Smooth muscle cell of the brain vasculature (primary cell): ENCODE results near the gene IRX4.
"Not testable (repeated sequence)": the region's sequence is repeated elsewhere in the genome, so short reads cannot be mapped to it uniquely, and the experiment has no call there.

Experiments used
- DNase-seq: peaks from one replicate; pipeline ENCODE4 v3.0.0-alpha.2; 2012; ENCODE audit warnings: low read depth, low spot score

IRX4 gene

DNA sequence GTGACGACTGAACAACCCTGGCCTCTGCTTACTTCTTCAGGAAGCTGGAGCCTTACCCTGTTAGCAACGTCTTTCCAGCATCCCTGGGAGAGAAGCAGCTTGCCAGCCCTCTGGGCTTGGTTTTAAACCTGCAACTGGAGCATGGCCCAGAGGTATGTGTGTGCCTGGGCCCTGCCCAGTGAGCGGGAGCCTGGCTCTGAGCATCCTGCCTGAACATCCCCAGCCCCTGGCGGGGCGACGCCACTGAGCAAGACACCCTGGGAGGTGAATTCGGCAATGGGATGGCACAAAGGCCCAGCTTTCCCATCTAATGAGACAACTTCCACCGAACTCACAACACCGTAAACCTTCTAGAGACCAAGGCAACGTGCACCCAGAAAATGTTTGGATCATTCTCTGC lies 23.6 kb downstream of the IRX4 start:
- no peak for DNase-seq

DNA sequence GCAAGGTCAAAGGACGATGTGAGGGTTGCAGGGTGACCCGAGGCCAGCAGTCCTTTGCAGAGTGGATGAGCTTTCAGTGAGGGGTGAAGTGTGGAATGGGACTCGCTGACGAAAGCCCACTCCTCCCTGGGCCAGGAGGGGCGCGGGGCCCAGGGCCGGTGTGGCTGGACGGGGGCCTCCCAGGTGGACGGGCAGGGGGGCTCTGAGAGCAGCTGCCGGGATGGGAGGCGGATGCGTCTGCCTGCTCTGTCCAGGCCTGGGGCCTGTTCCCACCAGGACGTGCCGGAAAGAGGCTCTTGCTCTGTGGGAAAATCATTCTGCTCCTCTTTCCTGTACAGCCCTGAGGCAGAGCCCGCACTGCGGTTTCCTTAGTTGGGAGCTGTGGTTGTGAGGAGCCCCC lies 24.3 kb downstream of the IRX4 start:
- no peak for DNase-seq

DNA sequence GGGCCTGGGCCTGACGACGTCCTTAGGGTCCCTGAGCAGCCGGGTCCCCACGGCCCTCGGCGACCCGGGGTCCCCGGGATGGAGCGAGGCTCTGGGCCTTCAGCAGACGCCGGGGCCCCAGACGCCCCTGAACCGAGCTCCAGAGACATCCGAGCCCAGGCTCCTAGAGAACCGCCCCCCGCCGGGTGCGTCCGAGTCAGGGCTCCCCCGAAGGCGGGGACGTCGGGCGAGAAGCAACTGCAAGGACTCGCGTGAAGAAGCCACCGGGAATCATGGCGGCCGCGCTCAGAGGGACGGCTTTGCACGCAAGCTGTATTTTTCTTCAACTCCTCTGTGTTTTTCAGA lies 25.5 kb downstream of the IRX4 start:
- no peak for DNase-seq

DNA sequence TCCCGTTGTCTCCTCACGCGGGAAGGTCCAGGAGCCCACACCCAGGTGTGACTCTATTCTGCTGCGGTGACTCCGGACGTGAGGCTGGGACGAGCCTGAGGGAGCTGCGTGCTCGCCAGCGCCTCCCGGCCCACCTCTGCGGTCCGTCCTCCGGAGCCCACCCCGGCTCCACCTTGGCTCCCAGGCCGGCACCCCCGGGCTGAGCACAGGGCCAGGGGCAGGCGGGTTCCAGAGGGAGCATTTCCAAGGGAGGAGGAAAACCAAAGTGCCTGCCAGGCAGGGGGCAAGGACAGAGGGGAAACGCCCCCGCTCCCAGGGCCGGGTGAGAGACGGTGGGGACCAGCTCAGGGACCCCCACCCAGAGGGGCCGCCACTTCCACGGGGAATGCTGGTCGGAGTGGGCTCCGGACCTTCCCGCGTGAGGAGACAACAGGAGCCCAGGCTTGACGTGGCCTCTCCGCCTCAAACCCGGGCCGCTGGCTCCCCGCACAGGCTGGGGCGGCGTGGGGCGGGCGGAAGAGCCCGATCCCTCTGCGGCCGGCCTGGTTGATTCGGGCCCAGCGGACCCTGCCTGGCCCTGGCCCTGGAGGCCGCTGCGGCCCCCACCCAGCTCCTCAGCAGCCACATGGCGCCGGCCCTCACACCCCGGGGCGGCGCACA lies 26.0 kb downstream of the IRX4 start:
- no peak for DNase-seq

DNA sequence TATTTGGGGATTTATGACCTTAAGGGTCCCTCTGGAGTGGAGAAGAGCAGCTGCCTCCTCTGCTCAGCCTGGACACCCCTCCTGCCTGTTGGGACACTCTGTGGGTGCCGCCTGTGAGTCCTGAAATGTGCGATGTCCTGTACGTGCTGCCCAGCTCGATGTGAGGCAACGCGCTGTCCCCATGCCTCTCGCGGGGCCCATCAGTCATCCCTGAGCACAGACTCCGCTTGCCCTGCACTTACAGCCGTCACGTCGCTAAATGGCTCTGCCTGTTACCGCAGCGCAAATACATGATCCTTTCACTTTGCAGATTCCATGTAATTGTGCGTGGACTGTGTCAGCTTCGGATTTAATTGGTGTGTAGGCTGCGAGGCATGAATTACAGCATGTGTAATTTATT lies 27.1 kb downstream of the IRX4 start:
- no peak for DNase-seq

DNA sequence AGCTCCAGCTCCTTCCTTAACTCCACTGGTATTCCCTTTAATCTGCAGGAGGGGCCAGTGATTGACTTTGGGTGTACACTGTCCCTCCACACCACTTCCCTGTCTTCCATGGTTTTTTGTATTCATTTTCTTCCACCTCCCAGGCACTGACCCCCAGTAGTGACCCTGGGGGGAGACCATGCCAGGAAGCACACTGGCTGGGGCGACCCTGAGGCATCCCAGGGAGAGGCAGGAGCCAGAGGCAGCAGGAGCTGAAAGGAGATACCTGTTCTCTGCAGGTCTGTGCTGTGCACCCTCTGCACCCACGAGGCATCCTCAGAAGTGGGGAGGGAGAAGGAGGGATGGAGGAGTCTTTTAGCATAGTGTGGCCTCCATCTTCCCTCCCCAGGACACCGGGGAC lies 27.6 kb downstream of the IRX4 start:
- DNase-seq: no peak

DNA sequence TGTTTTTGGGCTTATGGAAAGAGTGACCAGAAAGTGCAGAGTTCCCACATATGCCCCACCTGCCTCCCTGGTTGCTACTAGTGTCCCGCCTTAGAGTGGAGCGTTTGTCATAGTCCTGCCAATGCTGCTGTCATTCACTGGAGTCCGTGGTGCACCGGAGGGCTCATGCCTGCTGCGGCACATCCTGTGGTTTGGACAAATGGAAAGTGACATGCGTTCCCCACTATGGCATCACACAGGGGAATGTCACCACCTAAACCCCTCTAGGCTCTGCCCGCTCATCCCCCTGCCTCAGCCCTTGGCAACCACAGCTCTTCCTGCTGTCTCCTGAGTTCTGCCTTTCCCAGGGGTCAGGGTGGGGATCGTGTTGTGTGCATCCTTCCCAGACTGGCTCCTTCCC lies 29.2 kb downstream of the IRX4 start:
- DNase-seq: no peak

DNA sequence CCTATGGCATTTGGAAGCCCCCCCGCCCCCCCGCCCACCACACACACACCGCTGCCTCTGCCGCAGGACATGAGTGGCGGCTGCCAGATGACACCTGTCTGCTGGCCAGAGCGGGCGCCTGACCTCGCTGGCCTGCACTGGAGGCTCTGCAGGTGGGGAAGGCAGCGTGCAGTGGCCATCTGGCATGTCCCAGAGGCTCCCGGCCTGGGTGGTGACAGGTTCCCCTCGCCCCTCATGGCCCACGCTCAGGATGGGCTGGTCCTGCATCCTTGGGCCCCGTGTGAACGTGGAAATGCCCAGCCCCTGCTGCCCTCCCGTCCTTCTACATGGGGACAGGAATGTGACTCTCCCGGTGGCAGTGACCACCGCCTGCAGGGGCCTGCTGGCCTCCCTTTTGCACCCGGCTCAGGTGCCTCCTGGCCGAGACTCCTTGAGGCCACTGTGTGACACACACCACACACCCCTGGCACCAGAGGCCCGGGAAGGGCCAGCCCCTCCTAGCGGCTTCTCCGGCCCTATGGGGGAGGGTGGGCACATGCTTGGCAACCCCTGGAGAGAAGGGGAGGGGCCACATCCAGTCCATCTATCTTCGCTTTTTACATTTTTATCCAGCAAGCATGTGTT lies 30.3 kb downstream of the IRX4 start:
- no peak for DNase-seq

DNA sequence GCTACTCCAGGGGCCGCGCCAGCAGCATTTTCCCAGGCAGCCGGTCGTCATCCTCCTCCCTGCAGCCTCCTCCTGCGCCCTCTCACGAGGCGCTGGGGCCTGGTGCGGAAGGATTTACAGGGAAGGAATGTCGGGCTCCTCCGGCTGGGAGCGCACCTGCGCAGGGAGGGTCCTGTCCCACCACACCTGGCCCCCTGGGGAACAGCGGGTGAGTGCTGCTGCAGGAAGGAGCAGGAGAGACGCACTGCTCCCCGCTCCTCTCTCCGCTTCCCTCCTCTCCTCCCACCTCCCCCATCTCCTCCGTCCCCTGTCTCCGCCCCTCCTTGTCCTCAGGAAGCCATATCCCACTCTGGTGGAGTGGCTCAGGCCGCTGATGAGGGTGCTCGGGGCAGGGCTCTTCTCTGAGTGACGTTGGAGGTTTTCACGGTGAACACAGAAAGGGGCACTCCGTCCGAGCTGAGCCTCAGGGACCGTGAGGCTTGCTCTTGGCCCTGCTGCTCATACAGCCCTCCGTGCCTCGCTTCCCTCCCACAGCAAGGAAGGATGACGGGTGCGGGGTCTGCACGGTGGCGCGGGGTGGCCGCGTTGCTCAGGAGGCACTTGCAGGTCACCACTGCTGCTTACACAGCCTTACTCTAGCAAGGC lies 31.3 kb downstream of the IRX4 start:
- DNase-seq: no peak

DNA sequence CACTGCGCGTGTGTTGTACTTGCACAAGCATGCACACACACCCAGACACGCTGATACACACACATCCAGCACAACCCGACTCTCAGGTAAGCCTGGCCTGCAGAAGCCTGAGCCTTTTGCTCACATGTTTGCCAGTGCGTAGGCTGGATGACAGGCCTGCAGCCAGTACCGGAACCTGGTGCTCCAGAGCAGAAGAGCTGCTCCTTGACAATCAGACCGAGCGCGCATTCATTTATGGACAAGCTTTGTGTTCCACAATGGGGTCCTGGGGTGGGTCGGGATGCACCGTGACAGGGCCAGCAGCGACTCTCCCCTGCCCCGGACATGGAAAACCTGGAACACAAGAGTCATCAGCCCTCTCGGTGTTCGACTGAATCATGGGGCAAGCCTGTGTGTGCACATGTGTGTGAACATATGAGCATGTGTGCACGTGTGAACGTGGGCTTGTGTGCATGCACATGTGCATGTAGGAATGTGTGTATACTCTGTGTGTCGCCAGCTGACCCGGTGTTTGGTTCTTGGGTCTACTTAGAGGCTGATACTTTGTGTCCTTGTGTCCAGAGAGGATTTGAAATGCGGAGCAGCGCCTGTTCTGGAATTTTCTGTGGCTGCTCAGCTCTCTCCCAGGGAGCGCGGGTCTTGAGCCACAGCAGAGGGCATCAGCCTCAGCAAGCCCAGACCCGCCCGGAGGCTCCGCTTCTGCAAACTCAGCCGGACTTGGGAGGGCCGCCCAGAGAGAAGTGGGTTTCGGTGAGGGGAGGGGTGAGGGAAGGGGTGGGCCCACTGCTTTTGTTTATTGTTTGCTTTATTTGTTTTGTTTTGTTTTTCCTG lies 32.2 kb downstream of the IRX4 start:
- DNase-seq: no peak

DNA sequence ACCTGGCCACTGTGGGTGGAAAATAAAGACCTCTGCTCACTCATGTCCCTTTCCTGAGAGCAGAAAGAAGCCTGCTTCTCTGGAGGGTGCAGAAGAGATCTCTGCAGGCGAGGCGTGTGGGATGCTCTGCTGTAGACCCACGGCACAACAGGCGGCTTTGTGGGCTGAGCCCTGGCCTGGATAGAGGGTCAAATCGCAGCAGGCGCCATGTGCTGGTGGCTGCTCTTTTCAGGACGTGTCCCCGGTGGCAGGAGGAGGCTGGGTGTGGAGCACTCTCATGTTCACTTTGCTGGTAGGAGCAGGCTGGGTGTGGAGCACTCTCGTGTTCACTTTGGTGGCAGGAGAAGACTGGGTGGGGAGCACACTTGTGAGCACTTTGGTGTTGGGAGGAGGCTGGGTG lies 35.1 kb downstream of the IRX4 start:
- no peak for DNase-seq

DNA sequence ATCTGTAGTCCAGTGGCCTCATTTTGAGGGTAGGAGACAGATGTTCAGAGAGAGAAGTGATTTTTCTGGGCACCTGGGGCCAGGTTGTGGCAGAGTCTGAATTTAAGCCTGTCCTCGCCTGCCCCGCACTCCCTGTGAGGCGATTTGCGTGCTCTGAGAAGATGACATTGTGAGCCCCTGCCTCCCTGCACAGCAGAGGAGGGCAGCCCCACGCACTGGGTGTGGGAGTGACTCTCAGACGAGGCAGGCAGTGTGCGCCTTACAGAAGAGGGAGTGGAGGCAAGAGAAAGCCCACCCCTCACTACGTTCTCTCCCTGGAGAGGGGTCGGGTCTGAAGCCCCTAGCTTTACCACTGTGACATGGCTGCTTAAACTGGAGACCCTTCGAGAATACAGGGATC lies 35.7 kb downstream of the IRX4 start:
- no peak for DNase-seq

DNA sequence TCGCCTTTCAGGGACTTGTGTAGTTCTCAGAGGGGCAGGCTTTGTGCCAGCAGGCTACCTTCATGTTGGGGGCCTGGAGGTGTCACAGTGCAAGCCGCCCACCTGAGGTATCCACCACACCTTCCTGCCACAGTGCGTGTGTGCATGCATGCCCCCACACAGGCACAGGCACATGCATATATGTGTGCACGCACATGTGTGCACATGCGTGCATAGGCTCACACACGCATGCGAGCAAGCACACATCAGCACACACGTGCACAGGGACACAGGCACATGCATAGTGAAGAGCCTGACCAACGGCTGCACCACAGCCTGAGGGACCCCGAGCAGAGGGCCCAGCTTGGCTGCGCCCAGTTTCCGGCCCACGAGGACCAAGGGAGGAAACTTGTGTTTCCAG lies 36.1 kb downstream of the IRX4 start:
- no peak for DNase-seq

DNA sequence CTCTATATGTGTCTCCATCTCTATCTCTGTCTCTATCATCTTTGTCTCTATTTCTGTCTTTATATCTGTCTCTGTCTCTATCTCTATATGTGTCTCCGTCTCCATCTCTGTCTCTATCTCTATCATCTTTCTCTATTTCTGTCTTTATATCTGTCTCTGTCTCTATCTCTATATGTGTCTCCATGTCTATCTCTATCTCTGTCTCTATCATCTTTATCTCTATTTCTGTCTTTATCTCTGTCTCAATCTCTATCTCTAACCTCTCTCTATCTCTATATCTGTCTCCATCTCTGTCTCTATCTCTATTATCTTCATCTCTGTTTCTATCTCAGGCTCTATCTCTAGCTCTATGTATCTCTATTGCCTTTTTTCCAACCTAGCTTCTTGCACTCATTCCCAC lies 37.0 kb downstream of the IRX4 start:
- no peak for DNase-seq

DNA sequence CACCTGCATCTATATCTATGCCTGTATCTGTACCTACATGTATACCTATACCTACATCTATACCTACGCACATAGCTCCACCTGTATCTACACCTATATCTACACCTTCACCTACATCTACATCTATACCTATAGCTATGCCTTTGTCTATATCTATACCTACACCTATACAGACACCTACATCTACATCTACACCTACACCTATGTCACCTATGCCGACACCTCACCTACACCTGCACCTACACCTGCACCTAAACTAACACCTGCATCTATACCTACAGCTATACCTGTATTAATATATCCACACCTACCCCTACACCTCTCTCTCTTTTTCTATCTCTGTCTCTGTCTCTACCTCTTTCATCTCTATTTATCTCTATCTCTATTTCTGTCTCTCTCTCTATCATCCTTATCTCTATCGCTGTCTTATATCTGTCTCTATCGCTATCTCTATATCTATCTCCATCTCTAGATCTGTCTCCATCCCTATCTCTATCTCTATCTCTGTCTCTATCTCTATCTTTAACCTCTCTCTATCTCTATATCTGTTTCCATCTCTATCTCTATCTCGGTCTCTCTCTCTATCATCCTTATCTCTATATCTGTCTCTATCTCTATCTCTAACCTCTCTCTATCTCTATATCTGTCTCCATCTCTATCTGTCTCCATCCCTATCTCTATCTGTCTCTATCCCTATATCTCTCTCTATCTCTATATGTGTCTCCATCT lies 37.9 kb downstream of the IRX4 start:
- DNase-seq: no peak

DNA sequence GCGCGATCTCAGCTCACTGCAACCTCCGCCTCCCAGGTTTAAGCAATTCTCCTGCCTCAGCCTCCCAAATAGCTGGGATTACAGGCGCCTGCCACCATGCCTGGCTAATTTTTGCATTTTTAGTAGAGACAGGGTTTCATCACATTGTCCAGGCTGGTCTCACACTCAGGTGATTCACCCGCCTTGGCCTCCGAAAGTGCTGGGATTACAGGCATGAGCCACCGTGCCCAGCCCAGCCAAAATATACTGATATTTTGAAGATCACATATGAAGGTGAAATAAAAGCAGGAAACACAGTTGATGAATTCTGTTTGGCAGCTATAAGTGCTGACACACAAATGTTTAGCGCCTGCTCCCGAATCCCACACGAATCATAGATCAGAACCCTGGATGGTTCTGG lies 39.0 kb downstream of the IRX4 start:
- DNase-seq: not testable (repeated sequence)

DNA sequence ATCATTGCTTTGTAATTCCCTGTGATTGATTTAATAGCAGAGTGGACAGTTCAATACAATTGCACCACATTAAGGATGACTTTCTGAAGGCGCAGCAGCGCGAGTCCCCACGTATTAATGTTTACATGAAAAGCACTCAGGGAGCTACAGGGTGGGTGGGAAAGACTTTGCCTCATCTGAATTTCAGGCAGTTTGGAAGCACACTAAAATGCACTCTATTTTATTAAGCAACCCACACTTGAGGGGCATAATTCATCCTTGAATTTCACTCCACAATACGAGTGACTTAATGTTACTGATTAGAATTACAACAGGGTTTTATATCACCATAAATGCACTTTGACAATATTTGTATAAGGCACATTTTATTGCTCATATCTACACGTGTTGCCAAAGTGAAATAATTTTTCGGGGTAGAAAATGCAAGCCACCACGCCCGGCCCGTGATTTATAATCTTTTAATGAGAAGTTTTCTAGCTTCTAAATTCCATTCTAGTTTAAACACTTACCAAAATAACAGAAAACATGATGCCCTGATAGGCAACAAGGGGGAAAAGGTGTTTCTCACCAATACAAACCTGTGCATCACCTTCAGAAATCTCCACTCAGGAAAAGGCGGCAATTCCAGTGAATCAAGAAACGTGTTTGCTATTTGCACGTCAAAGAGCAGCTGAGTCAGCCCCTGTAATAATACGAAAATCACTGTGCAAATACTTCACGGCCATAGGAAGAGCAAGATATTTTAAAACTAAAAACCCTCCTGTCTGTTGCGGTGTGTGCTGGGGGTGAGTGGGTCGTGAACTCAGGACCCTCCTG lies 40.5 kb downstream of the IRX4 start:
- DNase-seq: no peak

DNA sequence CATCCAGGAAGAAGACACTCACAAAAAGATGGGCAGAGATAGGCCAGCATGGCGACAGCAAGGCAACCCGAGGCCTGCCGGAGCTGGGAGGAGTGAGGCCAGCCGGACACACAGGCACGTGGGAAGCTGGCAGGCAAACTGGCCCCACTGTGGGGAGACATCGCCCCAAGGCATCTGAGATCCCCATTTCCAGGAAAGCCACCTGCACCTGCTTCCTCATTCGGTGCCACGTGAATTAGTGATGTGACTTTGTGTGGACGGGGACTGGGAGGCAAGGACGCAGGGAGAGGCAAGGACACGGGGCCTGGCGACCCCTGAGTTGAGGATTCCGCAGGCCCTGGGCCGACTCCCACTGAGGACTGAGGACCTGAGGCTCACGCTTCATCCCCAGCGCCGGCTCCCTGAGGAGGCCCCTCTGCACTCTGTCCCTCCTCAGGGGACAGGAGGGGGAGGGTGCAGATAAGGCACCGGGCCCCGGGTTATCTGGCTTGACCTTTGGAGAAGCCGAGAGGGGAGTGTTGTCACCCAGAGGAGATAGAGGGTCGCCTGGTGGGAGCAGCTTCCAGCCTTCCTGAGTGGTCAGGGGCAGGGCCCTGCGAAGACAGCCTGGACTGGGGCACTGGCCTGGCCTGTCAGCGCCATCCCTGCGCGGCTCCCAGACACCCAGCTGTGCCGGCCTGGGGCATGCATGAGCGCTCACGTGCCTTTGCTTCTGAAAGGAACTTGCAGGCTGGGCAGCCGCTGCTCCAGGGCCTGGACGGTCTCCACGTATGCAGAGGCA lies 41.8 kb downstream of the IRX4 start:
- no peak for DNase-seq

DNA sequence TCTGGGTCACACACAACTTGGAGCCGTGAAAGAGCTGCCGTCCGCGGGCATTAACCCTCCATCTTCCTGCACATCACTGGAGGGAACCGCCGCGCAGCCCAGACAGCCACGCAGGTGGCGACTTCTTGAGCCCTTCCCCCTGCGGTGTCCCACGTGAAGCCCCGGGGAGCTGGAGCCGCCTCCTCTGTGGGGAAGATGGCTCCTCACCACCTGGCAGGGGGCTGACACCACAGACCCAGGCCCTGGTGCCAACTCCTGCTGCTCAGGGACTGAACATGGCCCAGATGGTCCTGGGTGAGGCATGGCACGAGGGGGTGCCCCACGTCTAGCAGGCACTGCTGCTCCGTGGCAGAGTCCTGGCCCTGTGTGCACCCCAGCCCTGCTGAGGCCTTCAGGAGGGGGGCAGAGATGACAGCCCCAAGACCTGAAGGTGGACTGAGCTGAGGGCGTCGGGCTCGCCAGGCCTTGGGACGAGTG lies 42.6 kb downstream of the IRX4 start:
- no peak for DNase-seq

DNA sequence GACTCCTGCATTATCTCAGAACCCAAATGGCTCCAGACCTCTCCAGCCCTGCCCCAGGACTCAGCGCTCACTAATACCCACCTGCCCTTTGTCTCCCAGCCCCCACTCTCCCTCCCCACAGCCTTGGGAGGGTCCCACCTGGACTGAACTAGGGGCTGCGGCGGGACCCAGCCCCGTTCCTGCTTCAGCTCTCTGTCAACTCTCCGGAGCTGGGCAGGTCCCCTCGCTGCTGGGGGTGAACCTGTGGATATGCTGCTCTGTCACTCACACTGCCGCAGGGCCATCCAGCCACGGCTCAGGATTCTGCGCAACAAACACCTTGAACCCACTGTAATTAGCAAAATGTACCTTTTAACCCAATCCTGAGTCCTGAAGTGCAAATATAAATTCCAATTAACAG lies 44.7 kb downstream of the IRX4 start:
- DNase-seq: no peak
